ENCODE results near the gene PTGS1.
"Not testable (repeated sequence)": the region's sequence is repeated elsewhere in the genome, so short reads cannot be mapped to it uniquely, and the experiment has no call there.

Gene PTGS1

GRCh38 chr9:122347348-122348287 lies 23.2 kb upstream of the PTGS1 start:
- no peak for DNase-seq (ENCODE audit: low read depth)

- no peak for DNase-seq (ENCODE audit: low read depth)
Observed at GRCh38 chr9:122348288-122348777, 22.5 kb upstream of the PTGS1 start.

- no peak for DNase-seq (ENCODE audit: low read depth)
Observed at GRCh38 chr9:122348791-122349190, 22.0 kb upstream of the PTGS1 start.

DNA sequence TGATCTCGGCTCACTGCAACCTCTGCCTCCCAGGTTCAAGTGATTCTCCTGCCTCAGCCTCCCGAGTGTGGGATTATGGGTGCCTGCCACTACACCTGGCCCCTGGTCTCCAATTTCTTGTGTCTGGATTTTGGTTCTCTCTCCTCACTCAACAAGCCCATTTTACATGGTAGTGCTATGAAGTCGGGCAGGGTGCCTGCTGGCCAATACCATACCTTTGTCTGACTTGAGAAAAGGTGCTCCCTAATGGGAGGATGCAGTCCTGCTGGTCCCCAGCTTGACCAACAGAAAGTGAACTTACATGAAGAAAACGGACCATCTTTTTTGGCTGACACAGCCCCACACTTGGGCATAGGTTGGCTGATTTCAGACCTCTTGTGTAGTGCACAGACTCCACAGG lies 21.6 kb upstream of the PTGS1 start:
- no peak for DNase-seq (ENCODE audit: low read depth)

GRCh38 chr9:122350577-122351355 lies 20.1 kb upstream of the PTGS1 start:
- DNase-seq (ENCODE audit: low read depth): peak; percentile 68

GRCh38 chr9:122354536-122355199 lies 16.2 kb upstream of the PTGS1 start:
- no peak for DNase-seq (ENCODE audit: low read depth)

GRCh38 chr9:122355336-122355875 lies 15.4 kb upstream of the PTGS1 start:
- DNase-seq (ENCODE audit: low read depth): no peak

GRCh38 chr9:122356627-122357026 lies 14.2 kb upstream of the PTGS1 start:
- DNase-seq (ENCODE audit: low read depth): no peak

GRCh38 chr9:122360891-122361290 lies 9.9 kb upstream of the PTGS1 start:
- DNase-seq (ENCODE audit: low read depth): no peak

DNA sequence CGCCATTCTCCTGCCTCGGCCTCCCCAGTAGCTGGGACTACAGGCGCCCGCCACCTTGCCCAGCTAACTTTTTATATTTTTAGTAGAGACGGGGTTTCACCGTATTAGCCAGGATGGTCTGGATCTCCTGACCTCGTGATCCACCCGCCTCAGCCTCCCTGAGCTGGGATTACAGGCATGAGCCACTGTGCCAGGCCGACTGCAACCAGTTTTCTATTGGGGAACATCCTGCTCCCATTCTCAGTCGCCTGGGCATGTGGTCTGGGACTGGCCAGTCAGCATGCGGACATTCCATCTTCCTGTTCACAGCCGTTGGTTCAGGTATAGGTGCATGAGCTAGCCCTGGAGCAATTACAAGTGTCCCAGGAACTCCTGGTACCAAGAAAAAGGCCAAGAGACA lies 7.7 kb upstream of the PTGS1 start:
- not testable (repeated sequence) for DNase-seq (ENCODE audit: low read depth)

DNA sequence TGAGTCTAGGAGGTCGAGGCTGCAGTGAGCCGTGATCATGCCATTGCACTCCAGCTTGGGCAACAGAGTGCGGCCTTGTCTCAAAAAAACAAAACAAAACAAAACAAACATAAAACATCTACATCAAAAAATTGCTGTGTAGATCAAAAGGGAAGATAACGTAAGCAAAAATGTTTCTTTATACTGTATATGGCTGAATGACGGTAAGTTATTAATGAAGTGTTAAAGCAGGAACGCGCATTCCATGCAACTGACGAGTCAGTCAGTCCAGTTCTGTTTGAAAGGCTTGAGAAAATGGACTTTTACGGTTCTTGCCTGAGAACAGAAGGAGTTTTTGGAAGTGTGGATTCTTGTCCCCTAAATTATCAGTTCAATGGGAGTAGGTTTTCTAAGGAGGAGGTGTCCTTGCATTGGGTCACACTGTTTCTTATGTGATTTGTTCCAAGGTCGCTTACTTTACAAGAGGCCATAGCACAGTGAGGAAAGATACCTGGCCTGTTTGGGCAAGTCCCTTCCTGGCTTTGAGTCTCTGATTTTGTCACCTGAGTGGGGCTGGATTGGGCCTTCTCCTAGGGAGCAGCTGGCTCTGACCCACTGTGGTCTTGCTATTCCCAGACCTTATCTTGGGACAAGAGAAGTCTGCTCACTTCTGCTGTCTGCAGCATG lies 6.6 kb upstream of the PTGS1 start:
- DNase-seq (ENCODE audit: low read depth): no peak

DNA sequence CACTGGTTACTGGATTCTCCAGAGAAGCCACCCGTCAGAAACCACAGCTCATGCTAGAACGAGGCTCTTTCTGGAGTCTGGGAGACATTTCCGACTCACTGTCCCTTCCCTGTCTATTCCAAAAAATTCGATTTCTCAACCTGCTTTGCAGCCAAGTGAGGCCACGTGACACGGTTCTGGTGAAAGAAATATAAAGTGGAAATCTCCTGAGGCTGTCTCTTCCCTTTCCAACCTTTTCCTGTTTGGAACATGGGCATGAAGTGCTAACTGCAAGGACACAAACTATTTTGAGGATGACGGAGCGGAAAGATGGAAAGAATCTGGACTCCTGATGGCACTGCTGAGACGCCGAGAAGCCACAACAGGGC lies 6.1 kb upstream of the PTGS1 start:
- DNase-seq (ENCODE audit: low read depth): no peak

DNA sequence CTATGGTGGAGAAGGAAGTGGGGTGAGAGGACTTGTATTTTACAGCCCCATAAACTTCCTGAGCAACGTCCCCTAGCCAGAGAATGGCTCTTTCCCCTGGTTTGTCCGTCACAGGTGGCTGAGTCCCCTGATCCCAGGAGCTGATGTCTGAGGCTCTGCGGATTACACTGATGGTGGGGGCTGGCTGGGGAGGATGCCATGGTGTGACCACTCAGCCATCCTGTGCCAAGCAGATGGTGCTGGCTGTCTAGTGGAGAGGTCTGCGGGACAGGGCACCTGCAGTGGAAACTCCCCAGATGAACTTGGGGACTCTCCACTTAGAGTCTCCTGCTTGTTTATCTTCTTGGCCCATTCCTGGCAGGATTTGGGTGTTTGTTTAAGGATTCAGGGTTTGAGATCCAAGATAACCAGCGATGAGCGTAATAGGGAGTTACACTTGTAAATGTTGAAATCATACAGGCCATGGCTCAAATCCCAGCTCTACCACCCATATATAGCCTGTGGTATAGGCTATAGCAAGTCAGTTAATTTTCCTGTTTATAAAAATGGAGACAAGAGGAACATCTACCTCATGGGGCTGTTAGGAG lies 4.7 kb upstream of the PTGS1 start:
- no peak for DNase-seq (ENCODE audit: low read depth)

DNA sequence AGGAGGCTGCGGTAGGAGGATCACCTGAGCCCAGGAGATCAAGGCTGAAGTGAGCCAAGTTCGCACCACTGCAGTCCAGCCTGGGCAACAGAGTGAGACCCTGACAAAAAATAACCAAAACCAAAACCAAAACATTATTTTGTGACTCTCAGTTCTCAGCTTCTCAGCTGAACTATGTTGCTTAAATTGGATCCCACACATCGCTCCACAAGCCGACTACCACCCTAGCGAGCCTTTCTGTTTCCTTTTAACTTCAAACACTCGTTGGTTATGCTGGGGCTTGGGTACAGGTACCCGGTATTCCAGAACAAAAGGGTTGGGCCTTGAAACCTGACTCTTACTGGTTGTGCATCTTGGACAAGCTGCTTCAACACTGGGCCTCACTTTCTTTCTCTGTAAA lies 3.8 kb upstream of the PTGS1 start:
- DNase-seq (ENCODE audit: low read depth): no peak

DNA sequence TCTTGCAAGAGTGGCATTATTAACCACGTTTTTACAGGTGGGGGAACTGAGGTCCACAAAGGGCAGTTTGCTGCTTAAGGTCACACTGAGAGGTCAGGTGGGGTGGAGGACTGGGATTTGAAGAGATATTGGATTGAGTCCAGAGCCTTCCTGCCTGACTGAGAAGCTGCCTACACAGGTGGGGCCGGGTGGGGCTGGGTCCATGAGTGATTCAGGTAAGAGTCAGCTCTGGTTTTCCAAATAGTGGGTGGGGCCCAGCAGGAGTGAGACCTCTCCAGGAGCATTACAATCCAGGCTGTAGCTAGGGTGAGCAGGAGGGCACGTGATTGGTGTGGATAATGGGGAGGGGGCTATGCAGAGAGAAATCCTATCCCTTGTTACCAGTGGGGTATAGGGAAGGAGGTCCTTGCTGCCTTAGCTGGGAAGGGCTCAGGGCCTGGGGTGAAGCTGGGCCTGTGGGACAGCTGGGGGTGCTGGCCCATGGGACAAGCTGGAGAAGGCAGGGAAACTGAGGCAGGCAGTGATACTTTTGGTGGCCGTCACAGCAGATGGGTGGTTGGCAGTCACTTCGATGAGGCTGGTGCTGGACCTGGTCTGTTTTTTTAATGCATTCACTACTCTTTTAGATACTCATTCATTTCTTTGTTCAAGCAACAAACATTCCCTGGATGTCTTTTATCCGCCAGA lies 2.9 kb upstream of the PTGS1 start:
- DNase-seq (ENCODE audit: low read depth): no peak

GRCh38 chr9:122368642-122369041 lies 2.2 kb upstream of the PTGS1 start:
- no peak for DNase-seq (ENCODE audit: low read depth)

DNA sequence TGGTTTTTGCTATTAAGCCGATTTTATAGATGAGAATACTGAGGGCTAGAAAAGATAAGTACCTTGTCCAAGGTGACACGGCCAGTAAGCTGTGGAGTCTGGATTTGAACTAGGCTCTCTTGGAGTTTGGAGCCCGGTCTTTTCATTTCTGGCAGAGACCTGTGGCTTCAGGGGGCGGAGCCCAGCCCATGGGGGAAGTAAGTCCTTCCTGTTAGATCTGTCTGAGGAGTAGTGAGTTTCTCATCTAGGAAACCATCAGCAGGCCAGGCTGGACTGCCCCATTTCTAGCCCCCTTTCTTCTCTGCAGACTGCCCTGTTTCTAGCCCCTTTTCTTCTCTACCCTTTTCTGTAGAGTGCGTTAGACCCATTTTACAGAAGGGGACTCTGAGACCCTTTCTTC lies 521 bp upstream of the PTGS1 start:
- DNase-seq (ENCODE audit: low read depth): no peak

- no peak for DNase-seq (ENCODE audit: low read depth)
Observed at GRCh38 chr9:122371846-122372245, 1.0 kb downstream of the PTGS1 start.

DNA sequence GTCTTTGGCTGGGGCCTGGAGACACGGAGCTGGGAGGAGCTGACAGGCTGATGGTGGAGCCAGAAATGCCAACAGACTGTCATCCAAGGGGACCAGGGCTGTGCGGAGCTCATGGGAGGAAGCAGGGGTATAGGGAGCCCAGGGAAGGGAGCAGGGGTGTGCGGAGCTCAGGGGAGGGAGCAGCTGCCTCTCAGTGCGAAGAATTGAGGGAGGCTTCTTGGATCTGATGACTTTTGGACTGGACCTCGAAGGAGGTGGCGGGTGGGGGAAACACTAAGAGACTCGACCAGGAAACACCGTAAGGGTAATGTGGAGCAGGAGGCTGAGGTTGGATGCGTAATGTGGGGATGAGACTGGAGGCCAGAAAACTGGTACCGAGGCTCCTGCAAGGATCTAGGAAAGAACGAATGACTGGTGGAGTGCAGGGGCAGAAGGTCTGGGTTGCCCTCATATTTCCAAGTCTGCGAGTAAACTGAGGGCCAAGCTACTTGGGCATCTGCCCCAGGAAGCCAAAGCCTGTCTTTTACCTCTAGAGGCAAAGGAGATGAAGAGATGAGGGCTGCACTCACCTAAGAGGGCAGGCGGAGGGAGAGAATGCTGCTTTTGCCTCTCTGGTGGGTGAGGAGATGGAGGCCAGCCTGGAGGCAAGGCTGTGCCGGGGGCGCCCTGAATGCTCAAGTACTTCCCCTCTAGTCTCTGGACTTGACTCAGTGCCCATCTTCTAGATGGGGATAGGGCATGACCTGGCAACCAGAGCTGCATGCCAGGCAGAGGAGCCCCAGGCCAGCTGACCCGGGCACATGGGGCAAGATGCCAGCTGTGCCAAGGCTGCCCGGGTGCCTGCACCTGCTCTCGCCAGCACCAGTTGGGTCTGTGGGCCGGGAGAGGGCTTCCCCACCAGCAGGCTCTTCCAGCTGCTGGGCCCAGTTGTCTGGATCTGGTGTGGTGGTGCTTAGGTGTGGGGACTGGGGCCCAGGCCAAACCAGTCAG lies 2.3 kb downstream of the PTGS1 start:
- no peak for DNase-seq (ENCODE audit: low read depth)
